ENCODE data around the gene SLC38A5.
"Not testable (repeated sequence)": the region's sequence is repeated elsewhere in the genome, so short reads cannot be mapped to it uniquely, and the experiment has no call there.

The SLC38A5 gene

GRCh38 chrX:48470110-48470832 is at the start of gene SLC38A5:
SLC38A5 (minus strand) TSS chrX:48470260; CDS start chrX:48467924, 2,336 bp downstream.
- H3K4me3 ChIP-seq (ENCODE audit: low read depth, low read length) = no peak within 1 kb of the TSS
- H3K79me2 ChIP-seq = no peaks in the 10 kb centered on the region
- no peak within 1 kb of the TSS for H3K9ac ChIP-seq
- H3K27ac ChIP-seq = no peak within 1 kb of the TSS
- H3K4me1 ChIP-seq = no peaks in the 10 kb centered on the region
- H2AFZ ChIP-seq = no peak within 1 kb of the TSS
- no peak within 1 kb of the TSS for H3K4me2 ChIP-seq (ENCODE audit: low read length)
- H3K27me3 ChIP-seq (ENCODE audit: control insufficient read depth, insufficient read depth, low read length) = no peaks in the 10 kb centered on the region
- no peaks in the 10 kb centered on the region for H3K36me3 ChIP-seq (ENCODE audit: control insufficient read depth, insufficient read depth, low read length)
- no peaks in the 10 kb centered on the region for H3K9me3 ChIP-seq (ENCODE audit: control insufficient read depth, low read length)
- TF ChIP-seq CTCF (IDR thresholded peaks at IDR 0.05) = no peak

- H3K9ac ChIP-seq; H3K9me3 ChIP-seq (ENCODE audit: control insufficient read depth, low read length); H3K27me3 ChIP-seq (ENCODE audit: control insufficient read depth, insufficient read depth, low read length); H3K79me2 ChIP-seq; H3K4me1 ChIP-seq; H3K4me2 ChIP-seq (ENCODE audit: low read length); H3K4me3 ChIP-seq (ENCODE audit: low read depth, low read length); H3K27ac ChIP-seq; H3K36me3 ChIP-seq (ENCODE audit: control insufficient read depth, insufficient read depth, low read length); H2AFZ ChIP-seq: not testable (repeated sequence)
Observed at GRCh38 chrX:48519481-48519880, 49.4 kb upstream of the SLC38A5 start.

GRCh38 chrX:48516987-48517386 is 46.9 kb upstream of the SLC38A5 start:
- no peak overlapping the region for H2AFZ ChIP-seq
- no peak overlapping the region for H3K27ac ChIP-seq
- peaks cover 2% of the 10 kb centered on the region for H3K4me1 ChIP-seq
- no peaks in the 10 kb centered on the region for H3K79me2 ChIP-seq
- H3K27me3 ChIP-seq (ENCODE audit: control insufficient read depth, insufficient read depth, low read length) = no peaks in the 10 kb centered on the region
- H3K36me3 ChIP-seq (ENCODE audit: control insufficient read depth, insufficient read depth, low read length) = no peaks in the 10 kb centered on the region
- TF ChIP-seq CTCF (IDR thresholded peaks at IDR 0.05) = no peak
- H3K9ac ChIP-seq = no peak overlapping the region
- H3K9me3 ChIP-seq (ENCODE audit: control insufficient read depth, low read length) = no peaks in the 10 kb centered on the region
- H3K4me3 ChIP-seq (ENCODE audit: low read depth, low read length) = no peak overlapping the region
- H3K4me2 ChIP-seq (ENCODE audit: low read length) = no peak overlapping the region

GRCh38 chrX:48516285-48516684 is 46.2 kb upstream of the SLC38A5 start:
- Histone ChIP-seq H3K9me3 (ENCODE audit: control insufficient read depth, low read length) (no peaks in the 10 kb centered on the region), H3K4me2 (ENCODE audit: low read length) (no peak overlapping the region), H3K4me1 (peaks cover 2% of the 10 kb centered on the region), H3K27ac (no peak overlapping the region), H2AFZ (no peak overlapping the region), H3K36me3 (ENCODE audit: control insufficient read depth, insufficient read depth, low read length) (no peaks in the 10 kb centered on the region), H3K4me3 (ENCODE audit: low read depth, low read length) (no peak overlapping the region), H3K79me2 (no peaks in the 10 kb centered on the region), H3K9ac (no peak overlapping the region), H3K27me3 (ENCODE audit: control insufficient read depth, insufficient read depth, low read length) (no peaks in the 10 kb centered on the region)
- TF ChIP-seq CTCF (IDR thresholded peaks at IDR 0.05) = no peak

GRCh38 chrX:48515842-48516241 is 45.8 kb upstream of the SLC38A5 start:
- H3K9me3 ChIP-seq (ENCODE audit: control insufficient read depth, low read length) = no peaks in the 10 kb centered on the region
- no peaks in the 10 kb centered on the region for H3K79me2 ChIP-seq
- H3K36me3 ChIP-seq (ENCODE audit: control insufficient read depth, insufficient read depth, low read length) = no peaks in the 10 kb centered on the region
- H3K4me1 ChIP-seq = no peaks in the 10 kb centered on the region
- H3K27me3 ChIP-seq (ENCODE audit: control insufficient read depth, insufficient read depth, low read length) = no peaks in the 10 kb centered on the region
- H3K27ac ChIP-seq = no peak overlapping the region
- no peak overlapping the region for H3K4me2 ChIP-seq (ENCODE audit: low read length)
- H3K4me3 ChIP-seq (ENCODE audit: low read depth, low read length) = no peak overlapping the region
- TF ChIP-seq CTCF (IDR thresholded peaks at IDR 0.05) = no peak
- no peak overlapping the region for H3K9ac ChIP-seq
- H2AFZ ChIP-seq = no peak overlapping the region
